ENCODE data around the gene TBC1D22A. TPM values are rescaled to one million over a fixed set of nuclear protein-coding genes. Genes with fewer than 3 reads are reported as not detected.

TBC1D22A gene
- total and polyA plus RNA-seq, 10 of the 15 experiments (the other 5 are each of a cell fraction or from before 2014, with no cell fraction given): 0.63 to 44.7 (median 27.4) TPM

GRCh38 chr22:47201186-47201995, 438.9 kb downstream of the TBC1D22A start (continued):
- TF ChIP-seq E4F1 (IDR thresholded peaks at IDR 0.05; ENCODE audit: borderline replicate concordance, partially characterized antibody) (no peak), MTA2 (IDR thresholded peaks at IDR 0.05; ENCODE audit: low read depth) (no peak), RELA (IDR thresholded peaks at IDR 0.05; ENCODE audit: borderline replicate concordance, partially characterized antibody) (no peak), GABPA (IDR thresholded peaks at IDR 0.05; ENCODE audit: low read depth) (no peak), YY1 (IDR thresholded peaks at IDR 0.05; ENCODE audit: low read depth, low read length) (no peak), KDM1A (IDR thresholded peaks at IDR 0.05; ENCODE audit: borderline replicate concordance) (no peak)

GRCh38 chr22:47201996-47202818, 439.8 kb downstream of the TBC1D22A start:
- Histone ChIP-seq H3K9ac (ENCODE audit: control insufficient read depth, insufficient read depth, low read length) (no peak overlapping the region), H3K79me2 (ENCODE audit: control insufficient read depth, insufficient read depth, low read length) (no peaks in the 10 kb centered on the region), H3K4me3 (no peak overlapping the region), H3K4me1 (ENCODE audit: control insufficient read depth, insufficient read depth, low read length) (no peaks in the 10 kb centered on the region), H2AFZ (ENCODE audit: control insufficient read depth, low read depth, low read length) (no peak overlapping the region), H3K4me2 (ENCODE audit: control insufficient read depth, insufficient read depth) (no peak overlapping the region), H3K27me3 (replicated peaks in 1 of 2; ENCODE audit: control insufficient read depth in 2 of 2, insufficient read depth in 2 of 2, low read length in 1 of 2) (no peaks in the 10 kb centered on the region), H3K36me3 (ENCODE audit: control insufficient read depth in 2 of 2, insufficient read depth in 2 of 2, low read length in 1 of 2) (no peaks in the 10 kb centered on the region), H3K27ac (ENCODE audit: control insufficient read depth, insufficient read depth) (no peak overlapping the region), H3K9me3 (replicated peaks; ENCODE audit: control insufficient read depth, insufficient read depth, low read length) (no peaks in the 10 kb centered on the region), H4K20me1 (ENCODE audit: control insufficient read depth, insufficient read depth) (no peaks in the 10 kb centered on the region)
- in situ Hi-C loops (cut with MboI): no loop called here
- ATAC-seq: no peak
- BruUV-seq (replicated peaks): no TSS peak
- no peak for FAIRE-seq
- intact Hi-C loops (cut with micrococcal nuclease; ENCODE audit: unreplicated experiment): no loop called here
- CTCF ChIA-PET: no interaction called here
- RAD21 ChIA-PET (ENCODE audit: unreplicated experiment): no interaction called here
- SMC1A ChIA-PET (ENCODE audit: uncharacterized antibody, unreplicated experiment): no interaction called here
- 25% methylated on average over 21 of the region's 27 CpGs for WGBS (ENCODE audit: insufficient coverage, insufficient replicate concordance, low lambda C conversion rate, missing lambda C conversion rate)
- POLR2A ChIA-PET: no interaction called here
- no peak for DNase-seq (ENCODE audit: low read depth, low spot score)
- TF ChIP-seq BRCA1 (IDR thresholded peaks at IDR 0.05; ENCODE audit: low read depth, low read length) (no peak), SIX5 (IDR thresholded peaks at IDR 0.05; ENCODE audit: low read depth, low read length, severe bottlenecking) (no peak), CREM (IDR thresholded peaks at IDR 0.05; ENCODE audit: low read depth) (no peak), RFX5 (IDR thresholded peaks at IDR 0.05; ENCODE audit: low read depth, low read length) (no peak), BCL3 (IDR thresholded peaks at IDR 0.05; ENCODE audit: borderline replicate concordance, insufficient read depth, low read depth, low read length, poor library complexity, severe bottlenecking) (no peak), HDAC2 (IDR thresholded peaks at IDR 0.05) (no peak), ZNF622 (IDR thresholded peaks at IDR 0.05) (no peak), EP300 (IDR thresholded peaks at IDR 0.05; ENCODE audit: borderline replicate concordance in 1 of 2, control insufficient read depth in 1 of 2, low read depth in 2 of 2, low read length in 2 of 2) (no peak), POLR2A (IDR thresholded peaks at IDR 0.05; ENCODE audit: low read depth, low read length) (no peak), YBX1 (IDR thresholded peaks at IDR 0.05) (no peak), RCOR1 (conservative IDR thresholded peaks at IDR 0.05; ENCODE audit: low read depth, low read length) (no peak), NFYA (IDR thresholded peaks at IDR 0.05; ENCODE audit: borderline replicate concordance, low read depth, low read length) (no peak), ZZZ3 (IDR thresholded peaks at IDR 0.05; ENCODE audit: control insufficient read depth, insufficient read length, low read depth) (no peak), NFIC (IDR thresholded peaks at IDR 0.05; ENCODE audit: low read depth, low read length) (no peak)

Data from GM12878 (cell line).